Measurements from ENCODE around the gene RIN1.

RIN1 gene

GRCh38 chr11:66293777-66294625 lies 42.2 kb downstream of the RIN1 start:
- Histone ChIP-seq H3K9me3 (ENCODE audit: control insufficient read depth in 2 of 2, low read length in 2 of 2) (no peaks in the 10 kb centered on the region), H3K27ac (ENCODE audit: low read depth in 2 of 2, low read length in 2 of 2) (no peak overlapping the region), H3K36me3 (ENCODE audit: control insufficient read depth in 2 of 2, insufficient read depth in 2 of 2, low read length in 2 of 2) (no peaks in the 10 kb centered on the region), H3K9ac (ENCODE audit: low read depth in 1 of 2, low read length in 2 of 2) (no peak overlapping the region), H3K27me3 (ENCODE audit: control insufficient read depth in 2 of 2, insufficient read depth in 2 of 2, low read length in 2 of 2) (peaks cover 17 to 22% of the 10 kb centered on the region in 2 donors), H3K4me3 (ENCODE audit: low read length in 2 of 2) (no peak overlapping the region), H3K4me1 (ENCODE audit: control insufficient read depth in 2 of 2, insufficient read depth in 2 of 2, low read length in 2 of 2) (peaks cover 8 to 10% of the 10 kb centered on the region in 2 donors)

- peaks cover 11 to 12% of the 10 kb centered on the region in 2 donors for H3K4me1 ChIP-seq (ENCODE audit: control insufficient read depth in 2 of 2, insufficient read depth in 2 of 2, low read length in 2 of 2)
- H3K4me3 ChIP-seq (ENCODE audit: low read length in 2 of 2): no peak overlapping the region
- no peaks in the 10 kb centered on the region for H3K9me3 ChIP-seq (ENCODE audit: control insufficient read depth in 2 of 2, low read length in 2 of 2)
- no peak overlapping the region for H3K9ac ChIP-seq (ENCODE audit: low read depth in 1 of 2, low read length in 2 of 2)
- H3K27me3 ChIP-seq (ENCODE audit: control insufficient read depth in 2 of 2, insufficient read depth in 2 of 2, low read length in 2 of 2): peaks cover 17 to 22% of the 10 kb centered on the region in 2 donors
- no peak overlapping the region for H3K27ac ChIP-seq (ENCODE audit: low read depth in 2 of 2, low read length in 2 of 2)
- no peaks in the 10 kb centered on the region for H3K36me3 ChIP-seq (ENCODE audit: control insufficient read depth in 2 of 2, insufficient read depth in 2 of 2, low read length in 2 of 2)
Measured at GRCh38 chr11:66293352-66293751, 42.9 kb downstream of the RIN1 start.

DNA sequence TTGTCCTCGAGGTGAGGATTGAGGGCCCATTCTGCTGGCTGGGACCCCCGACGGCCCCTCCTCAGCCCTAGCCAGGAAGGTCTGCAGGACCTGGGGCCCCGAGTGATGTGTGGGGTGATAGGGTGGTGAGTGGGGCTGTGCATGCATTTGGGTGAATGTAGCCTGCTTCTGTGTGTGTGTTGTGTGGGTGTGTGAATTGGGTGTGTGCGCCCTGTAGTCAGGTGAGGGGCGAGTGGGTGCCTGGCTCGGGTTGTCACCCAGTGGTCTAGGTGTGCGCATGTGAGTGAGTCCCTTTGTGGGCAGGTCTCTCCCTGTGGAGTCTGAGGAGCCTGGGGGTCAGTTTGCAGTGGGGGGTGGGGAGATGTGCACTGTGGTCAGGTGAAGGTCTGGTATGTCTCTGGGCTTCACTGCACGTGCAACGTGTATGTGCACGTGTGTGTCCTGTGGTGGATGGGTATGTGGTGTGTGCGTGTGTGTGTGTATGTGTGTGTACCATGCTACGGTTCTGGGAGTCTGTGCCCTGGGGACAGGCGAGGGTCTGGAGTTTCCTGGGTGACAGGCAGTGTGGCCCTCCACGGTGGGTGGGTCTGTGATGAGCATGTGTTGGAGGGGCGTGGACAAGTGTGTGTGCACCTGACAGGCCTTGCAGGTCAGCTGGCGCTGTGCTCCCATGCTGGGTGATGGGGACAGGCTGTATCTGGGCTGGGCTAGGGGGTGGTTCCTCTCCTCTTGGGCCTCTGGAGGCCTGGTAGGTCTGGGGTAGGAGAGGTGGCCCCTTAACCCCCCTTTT lies 43.5 kb downstream of the RIN1 start:
- peaks cover 17 to 18% of the 10 kb centered on the region in 2 donors for H3K4me1 ChIP-seq (ENCODE audit: control insufficient read depth in 2 of 2, insufficient read depth in 2 of 2, low read length in 2 of 2)
- no peak overlapping the region for H3K9ac ChIP-seq (ENCODE audit: low read depth in 1 of 2, low read length in 2 of 2)
- H3K27ac ChIP-seq (ENCODE audit: low read depth in 2 of 2, low read length in 2 of 2): no peak overlapping the region
- no peaks in the 10 kb centered on the region for H3K9me3 ChIP-seq (ENCODE audit: control insufficient read depth in 2 of 2, low read length in 2 of 2)
- peaks cover 17 to 22% of the 10 kb centered on the region in 2 donors for H3K27me3 ChIP-seq (ENCODE audit: control insufficient read depth in 2 of 2, insufficient read depth in 2 of 2, low read length in 2 of 2)
- H3K36me3 ChIP-seq (ENCODE audit: control insufficient read depth in 2 of 2, insufficient read depth in 2 of 2, low read length in 2 of 2): no peaks in the 10 kb centered on the region
- no peak overlapping the region for H3K4me3 ChIP-seq (ENCODE audit: low read length in 2 of 2)

DNA sequence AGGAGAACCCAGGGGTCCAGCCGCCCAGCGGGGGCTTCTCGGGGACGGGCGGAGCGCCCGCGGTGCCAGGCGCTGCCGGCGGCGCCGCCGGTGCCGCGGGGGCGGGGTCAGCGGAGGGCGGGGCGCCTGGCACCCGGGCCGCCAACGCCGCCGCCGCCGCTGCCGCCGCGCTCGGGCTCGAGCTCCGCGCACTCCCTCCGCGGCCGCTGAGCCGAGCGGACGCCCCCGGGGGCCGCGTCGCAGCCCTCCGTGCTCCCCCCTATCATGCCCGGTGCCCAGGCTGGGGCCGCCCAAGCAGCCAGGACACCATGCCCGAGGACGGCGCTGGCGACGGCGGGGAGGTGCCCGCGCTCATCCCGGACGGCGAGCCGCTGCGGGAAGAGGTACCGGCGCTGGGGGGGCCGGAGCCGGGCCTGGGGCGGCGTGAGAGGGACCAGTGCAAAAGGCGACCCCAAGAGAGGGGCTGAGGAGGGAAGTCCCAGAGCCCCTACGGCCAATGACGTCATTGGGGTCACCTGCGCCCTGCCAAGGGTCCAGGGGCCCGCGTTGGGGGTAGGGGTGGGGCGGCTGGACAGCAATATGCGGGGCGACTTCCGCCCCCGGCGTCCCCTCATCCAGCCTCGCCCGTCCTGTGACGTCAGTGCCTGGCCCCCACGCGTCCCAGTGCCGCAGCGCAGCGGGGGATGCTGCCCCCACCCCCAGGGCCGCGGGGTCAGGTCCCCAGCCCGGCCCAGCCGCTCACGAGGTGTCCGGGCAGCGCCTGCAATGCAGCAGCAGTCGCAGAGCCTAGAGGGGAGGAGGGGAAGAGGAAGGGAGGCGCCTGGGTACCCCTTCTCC lies 44.3 kb downstream of the RIN1 start, which contains the start of gene TMEM151A:
TSS of gene TMEM151A (plus strand) at position 189 of the 837 bp plus-strand sequence. CDS start at position 309, 120 bp downstream.
- Histone ChIP-seq H3K4me3 (ENCODE audit: low read length in 2 of 2) (peak within 1 kb of the TSS in 1 of 2 donors; percentile 39), H3K4me1 (ENCODE audit: control insufficient read depth in 2 of 2, insufficient read depth in 2 of 2, low read length in 2 of 2) (peaks cover 18 to 21% of the 10 kb centered on the region in 2 donors), H3K9me3 (ENCODE audit: control insufficient read depth in 2 of 2, low read length in 2 of 2) (no peaks in the 10 kb centered on the region), H3K36me3 (ENCODE audit: control insufficient read depth in 2 of 2, insufficient read depth in 2 of 2, low read length in 2 of 2) (no peaks in the 10 kb centered on the region), H3K27ac (ENCODE audit: low read depth in 2 of 2, low read length in 2 of 2) (no peak within 1 kb of the TSS), H3K9ac (ENCODE audit: low read depth in 1 of 2, low read length in 2 of 2) (no peak within 1 kb of the TSS), H3K27me3 (ENCODE audit: control insufficient read depth in 2 of 2, insufficient read depth in 2 of 2, low read length in 2 of 2) (peaks cover 17 to 22% of the 10 kb centered on the region in 2 donors)

DNA sequence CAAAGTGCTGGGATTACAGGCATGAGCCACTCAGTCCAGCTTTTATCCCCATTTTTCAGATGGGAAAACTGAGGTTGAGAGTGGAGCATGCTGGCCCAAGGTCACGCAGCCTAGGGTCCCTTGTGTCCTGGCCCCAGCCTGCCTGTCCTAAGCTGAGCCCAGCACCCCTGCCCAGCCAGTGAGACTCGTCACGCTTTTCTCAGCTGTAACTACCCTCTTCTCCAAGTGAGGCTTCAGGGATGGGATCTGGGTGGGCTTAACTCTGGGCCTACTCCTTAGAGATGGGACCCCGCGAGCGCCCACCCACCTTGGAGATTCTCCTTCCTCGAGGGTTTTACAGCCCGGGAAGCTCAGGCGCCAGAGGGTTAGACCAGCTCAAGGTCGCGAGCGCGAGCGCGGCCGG lies 44.9 kb downstream of the RIN1 start:
- Histone ChIP-seq H3K27ac (ENCODE audit: low read depth in 2 of 2, low read length in 2 of 2) (no peak overlapping the region), H3K4me3 (ENCODE audit: low read length in 2 of 2) (peak overlapping the region in 1 of 2 donors; percentile 39), H3K4me1 (ENCODE audit: control insufficient read depth in 2 of 2, insufficient read depth in 2 of 2, low read length in 2 of 2) (peaks cover 18 to 21% of the 10 kb centered on the region in 2 donors), H3K9ac (ENCODE audit: low read depth in 1 of 2, low read length in 2 of 2) (no peak overlapping the region), H3K36me3 (ENCODE audit: control insufficient read depth in 2 of 2, insufficient read depth in 2 of 2, low read length in 2 of 2) (peaks cover 0 to 2% of the 10 kb centered on the region in 2 donors), H3K27me3 (ENCODE audit: control insufficient read depth in 2 of 2, insufficient read depth in 2 of 2, low read length in 2 of 2) (peaks cover 17 to 22% of the 10 kb centered on the region in 2 donors), H3K9me3 (ENCODE audit: control insufficient read depth in 2 of 2, low read length in 2 of 2) (no peaks in the 10 kb centered on the region)

DNA sequence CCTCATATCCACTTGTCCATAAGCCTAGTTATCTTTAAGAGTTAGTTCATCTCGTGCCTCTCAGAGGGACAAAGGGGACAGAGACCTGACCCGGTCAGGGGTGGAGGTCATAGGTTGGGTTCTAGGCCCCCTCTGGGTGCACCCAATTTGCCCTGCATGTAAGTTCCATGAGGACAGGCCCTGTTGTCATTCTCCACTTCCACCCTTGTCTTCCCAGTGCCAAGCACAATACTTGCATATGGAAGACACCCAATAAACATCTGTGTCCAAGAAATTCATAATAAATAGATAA lies 46.0 kb downstream of the RIN1 start:
- no peaks in the 10 kb centered on the region for H3K9me3 ChIP-seq (ENCODE audit: control insufficient read depth in 2 of 2, low read length in 2 of 2)
- H3K36me3 ChIP-seq (ENCODE audit: control insufficient read depth in 2 of 2, insufficient read depth in 2 of 2, low read length in 2 of 2): peaks cover 2 to 5% of the 10 kb centered on the region in 2 donors
- peak overlapping the region in 1 of 2 donors; percentile 91 for H3K4me3 ChIP-seq (ENCODE audit: low read length in 2 of 2)
- peaks cover 18 to 21% of the 10 kb centered on the region in 2 donors for H3K4me1 ChIP-seq (ENCODE audit: control insufficient read depth in 2 of 2, insufficient read depth in 2 of 2, low read length in 2 of 2)
- no peak overlapping the region for H3K9ac ChIP-seq (ENCODE audit: low read depth in 1 of 2, low read length in 2 of 2)
- H3K27ac ChIP-seq (ENCODE audit: low read depth in 2 of 2, low read length in 2 of 2): no peak overlapping the region
- H3K27me3 ChIP-seq (ENCODE audit: control insufficient read depth in 2 of 2, insufficient read depth in 2 of 2, low read length in 2 of 2): peaks cover 17 to 22% of the 10 kb centered on the region in 2 donors

- Histone ChIP-seq H3K27me3 (ENCODE audit: control insufficient read depth in 2 of 2, insufficient read depth in 2 of 2, low read length in 2 of 2) (peaks cover 17 to 22% of the 10 kb centered on the region in 2 donors), H3K9me3 (ENCODE audit: control insufficient read depth in 2 of 2, low read length in 2 of 2) (no peaks in the 10 kb centered on the region), H3K4me1 (ENCODE audit: control insufficient read depth in 2 of 2, insufficient read depth in 2 of 2, low read length in 2 of 2) (peaks cover 18 to 21% of the 10 kb centered on the region in 2 donors)
Measured at GRCh38 chr11:66289548-66290329, 46.5 kb downstream of the RIN1 start.

GRCh38 chr11:66288671-66289547 lies 47.3 kb downstream of the RIN1 start, which contains the start of gene YIF1A:
TSS of gene YIF1A (minus strand) at chr11:66289143. CDS start at chr11:66288985, 158 bp downstream.
- Histone ChIP-seq H3K4me3 (ENCODE audit: low read length in 2 of 2) (peak within 1 kb of the TSS; percentile 88 to 94), H3K9ac (ENCODE audit: low read depth in 1 of 2, low read length in 2 of 2) (peak within 1 kb of the TSS; percentile 93 to 94), H3K27me3 (ENCODE audit: control insufficient read depth in 2 of 2, insufficient read depth in 2 of 2, low read length in 2 of 2) (peaks cover 17 to 22% of the 10 kb centered on the region in 2 donors), H3K36me3 (ENCODE audit: control insufficient read depth in 2 of 2, insufficient read depth in 2 of 2, low read length in 2 of 2) (peaks cover 6 to 9% of the 10 kb centered on the region in 2 donors), H3K9me3 (ENCODE audit: control insufficient read depth in 2 of 2, low read length in 2 of 2) (no peaks in the 10 kb centered on the region), H3K27ac (ENCODE audit: low read depth in 2 of 2, low read length in 2 of 2) (peak within 1 kb of the TSS; percentile 96 to 97), H3K4me1 (ENCODE audit: control insufficient read depth in 2 of 2, insufficient read depth in 2 of 2, low read length in 2 of 2) (peaks cover 18 to 21% of the 10 kb centered on the region in 2 donors)

More at GRCh38 chr11:66289548-66290329, 46.5 kb downstream of the RIN1 start:
- Histone ChIP-seq H3K36me3 (ENCODE audit: control insufficient read depth in 2 of 2, insufficient read depth in 2 of 2, low read length in 2 of 2) (peaks cover 5 to 6% of the 10 kb centered on the region in 2 donors), H3K27ac (ENCODE audit: low read depth in 2 of 2, low read length in 2 of 2) (peak overlapping the region; percentile 92 to 93), H3K9ac (ENCODE audit: low read depth in 1 of 2, low read length in 2 of 2) (peak overlapping the region; percentile 84 to 85), H3K4me3 (ENCODE audit: low read length in 2 of 2) (peak overlapping the region; percentile 88 to 91)

Data from mucosa of rectum (tissue), 2 donors.